Stomach (tissue), 4 donors: ENCODE measurements around the gene CFAP65.

Experiments used
- POLR2A ChIP-seq, 4 donors: fragments of 450-650 bp; IDR thresholded peaks; one replicate each; pipeline ENCODE4 v1.6.1; 2016; ENCODE audit warnings: antibody characterized with exemption in 4 of 4, control low read depth in 2 of 4, mild to moderate bottlenecking in 1 of 4, moderate library complexity in 1 of 4
- POLR2AphosphoS5 ChIP-seq, 3 donors: sonication (generic); formaldehyde crosslinking; IDR thresholded peaks; one replicate each; pipeline ENCODE4 v1.6.1; 2016; ENCODE audit warnings: antibody characterized with exemption in 3 of 3
- TF ChIP-seq, protein P1 (sequence below), 7 experiments: fragments of 450-650 bp in 4 of 7; fragments of 200-600 bp in 3 of 7; sonication (generic) in 3 of 7; IDR thresholded peaks; one replicate each; pipeline ENCODE4 v1.5.1; 2016 to 2019; ENCODE audit warnings: antibody characterized with exemption in 7 of 7, control low read depth in 2 of 7, mild to moderate bottlenecking in 1 of 7

DNA sequence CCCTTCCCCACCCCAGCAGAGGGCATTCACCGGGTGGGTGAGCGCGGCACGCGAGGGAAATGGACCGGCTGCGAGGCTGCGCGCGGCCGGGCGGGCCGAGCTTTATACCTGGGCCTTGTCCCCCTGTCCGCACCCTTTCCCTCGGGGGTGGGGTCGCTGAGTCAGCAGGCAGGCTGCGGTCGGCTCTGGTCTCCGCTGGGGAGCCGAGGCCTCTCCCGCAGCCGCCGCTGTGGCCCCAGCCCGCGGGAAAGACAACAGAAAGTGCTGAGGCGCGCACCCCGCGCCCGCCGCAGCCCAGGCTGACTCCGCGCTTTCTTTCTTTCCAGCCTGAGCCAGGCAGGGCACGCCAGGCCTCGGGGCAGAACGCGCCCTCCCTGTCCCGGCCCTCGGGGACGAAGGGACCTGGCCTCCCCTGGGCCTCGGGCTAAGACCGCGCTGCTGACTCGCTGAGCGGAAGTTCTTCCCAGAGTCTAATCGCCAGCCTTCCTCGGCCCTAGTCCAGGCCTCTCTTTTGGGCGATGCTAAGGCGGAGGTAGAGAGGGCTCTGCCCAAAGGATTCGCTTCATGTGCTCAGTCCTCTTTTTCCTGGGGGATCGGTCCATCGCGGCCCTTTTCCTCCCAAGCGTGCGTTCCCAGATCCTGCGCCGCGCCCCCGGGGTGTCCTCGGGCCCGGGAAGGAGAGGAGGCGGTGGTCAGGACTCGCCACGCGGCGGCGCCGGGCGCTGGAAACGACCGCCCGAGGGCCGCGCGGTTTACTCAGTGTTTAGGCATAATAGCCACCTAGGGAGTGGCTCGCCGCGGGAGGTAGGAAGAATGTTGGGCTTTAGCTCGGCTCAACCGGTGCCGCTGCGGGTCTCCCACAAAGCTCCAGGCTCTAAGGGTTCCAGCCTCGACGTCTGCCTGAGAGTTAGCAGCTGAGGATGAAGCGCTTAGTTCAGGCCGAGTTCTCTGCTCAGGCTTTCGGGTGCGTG, 47.7 kb downstream of the CFAP65 start, which contains the start of gene CRYBA2:
- TF ChIP-seq POLR2AphosphoS5 (IDR thresholded peaks at IDR 0.05) = no peak
- TF ChIP-seq, protein P1, sequence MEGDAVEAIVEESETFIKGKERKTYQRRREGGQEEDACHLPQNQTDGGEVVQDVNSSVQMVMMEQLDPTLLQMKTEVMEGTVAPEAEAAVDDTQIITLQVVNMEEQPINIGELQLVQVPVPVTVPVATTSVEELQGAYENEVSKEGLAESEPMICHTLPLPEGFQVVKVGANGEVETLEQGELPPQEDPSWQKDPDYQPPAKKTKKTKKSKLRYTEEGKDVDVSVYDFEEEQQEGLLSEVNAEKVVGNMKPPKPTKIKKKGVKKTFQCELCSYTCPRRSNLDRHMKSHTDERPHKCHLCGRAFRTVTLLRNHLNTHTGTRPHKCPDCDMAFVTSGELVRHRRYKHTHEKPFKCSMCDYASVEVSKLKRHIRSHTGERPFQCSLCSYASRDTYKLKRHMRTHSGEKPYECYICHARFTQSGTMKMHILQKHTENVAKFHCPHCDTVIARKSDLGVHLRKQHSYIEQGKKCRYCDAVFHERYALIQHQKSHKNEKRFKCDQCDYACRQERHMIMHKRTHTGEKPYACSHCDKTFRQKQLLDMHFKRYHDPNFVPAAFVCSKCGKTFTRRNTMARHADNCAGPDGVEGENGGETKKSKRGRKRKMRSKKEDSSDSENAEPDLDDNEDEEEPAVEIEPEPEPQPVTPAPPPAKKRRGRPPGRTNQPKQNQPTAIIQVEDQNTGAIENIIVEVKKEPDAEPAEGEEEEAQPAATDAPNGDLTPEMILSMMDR (IDR thresholded peaks at IDR 0.05) = no peak
- no peak for TF ChIP-seq POLR2A (IDR thresholded peaks at IDR 0.05)
